HUES64 (cell line): ENCODE results near the gene MRPL41.
"Not testable (repeated sequence)": the region's sequence is repeated elsewhere in the genome, so short reads cannot be mapped to it uniquely, and the experiment has no call there.

Experiments used
- H3K27ac ChIP-seq: 2 replicates; pipeline ENCODE4 v1.7.0; 2013; ENCODE audit warnings: low read depth, low read length, inconsistent platforms
- H3K27me3 ChIP-seq: 2 replicates; pipeline ENCODE4 v1.6.1; 2013; ENCODE audit warnings: mild to moderate bottlenecking, low read length; ENCODE audit not compliant: insufficient read depth
- H3K36me3 ChIP-seq: 2 replicates; pipeline ENCODE4 v1.6.1; 2013; ENCODE audit warnings: mild to moderate bottlenecking, low read length; ENCODE audit not compliant: insufficient read depth
- H3K4me1 ChIP-seq: 2 replicates; pipeline ENCODE4 v1.6.1; 2013; ENCODE audit warnings: mild to moderate bottlenecking, low read length, moderate library complexity; ENCODE audit not compliant: insufficient read depth
- H3K4me3 ChIP-seq: 2 replicates; pipeline ENCODE4 v1.5.1; 2013; ENCODE audit warnings: mild to moderate bottlenecking, low read length, moderate library complexity
- H3K9ac ChIP-seq: 2 replicates; pipeline ENCODE4 v1.6.1; 2013; ENCODE audit warnings: mild to moderate bottlenecking, low read depth, low read length
- H3K9me3 ChIP-seq: 2 replicates; pipeline ENCODE4 v1.6.1; 2013; ENCODE audit warnings: low read depth, low read length; ENCODE audit not compliant: insufficient read depth
- WGBS: fragments of 150-250, 120-280 bp; methylation state at CpG from one replicate; pipeline ENCODE4 v1.1.7; 2013; ENCODE audit warnings: missing lambda C conversion rate; 5-methylcytosine and 5-hydroxymethylcytosine counted together

Gene MRPL41

GRCh38 chr9:137588891-137589290 is 37.2 kb downstream of the MRPL41 start:
- H3K4me3 ChIP-seq: peak overlapping the region; percentile 79
- 96% methylated on average over 6 of the region's 6 CpGs for WGBS
- H3K9ac ChIP-seq: peak overlapping the region; percentile 87
- no peaks in the 10 kb centered on the region for H3K4me1 ChIP-seq
- H3K27ac ChIP-seq: no peak overlapping the region
- H3K36me3 ChIP-seq: peaks cover 48% of the 10 kb centered on the region
- H3K9me3 ChIP-seq: no peaks in the 10 kb centered on the region
- H3K27me3 ChIP-seq: no peaks in the 10 kb centered on the region; the same call in 1 of the 2 replicates

- Histone ChIP-seq H3K4me1 (no peaks in the 10 kb centered on the region), H3K36me3 (peaks cover 41% of the 10 kb centered on the region), H3K27me3 (no peaks in the 10 kb centered on the region; the same call in 1 of the 2 replicates), H3K9me3 (no peaks in the 10 kb centered on the region), H3K9ac (peak overlapping the region; percentile 87), H3K4me3 (peak overlapping the region; percentile 79), H3K27ac (no peak overlapping the region)
- WGBS: 11% methylated on average over 58 of the region's 58 CpGs
Observed at GRCh38 chr9:137589441-137590122, 37.9 kb downstream of the MRPL41 start.

GRCh38 chr9:137590123-137590468 is 38.4 kb downstream of the MRPL41 start:
- H3K36me3 ChIP-seq: peaks cover 37% of the 10 kb centered on the region
- H3K9me3 ChIP-seq: no peaks in the 10 kb centered on the region
- no peaks in the 10 kb centered on the region for H3K4me1 ChIP-seq
- H3K9ac ChIP-seq: peak overlapping the region; percentile 87
- H3K27me3 ChIP-seq: no peaks in the 10 kb centered on the region; the same call in 1 of the 2 replicates
- peak overlapping the region; percentile 79 for H3K4me3 ChIP-seq
- WGBS: under 1% methylated on average over 61 of the region's 61 CpGs
- H3K27ac ChIP-seq: no peak overlapping the region

GRCh38 chr9:137590469-137591383 is 39.0 kb downstream of the MRPL41 start, which contains the start of gene ZMYND19:
ZMYND19 (minus strand) TSS chr9:137590512; CDS start chr9:137590263, 249 bp downstream.
- 0 out of 2 replicates have a peak within 1 kb of the TSS, but pooled peaks have one; percentile 18 for H3K27ac ChIP-seq
- WGBS: 1% methylated on average over 113 of the region's 113 CpGs

GRCh38 chr9:137592767-137593166 is 41.1 kb downstream of the MRPL41 start:
- H3K4me3 ChIP-seq: no peak overlapping the region
- H3K9ac ChIP-seq: no peak overlapping the region
- H3K27me3 ChIP-seq: no peaks in the 10 kb centered on the region; the same call in 1 of the 2 replicates
- H3K4me1 ChIP-seq: no peaks in the 10 kb centered on the region
- peaks cover 13% of the 10 kb centered on the region for H3K36me3 ChIP-seq
- 92% methylated on average over 7 of the region's 7 CpGs for WGBS
- H3K9me3 ChIP-seq: no peaks in the 10 kb centered on the region
- H3K27ac ChIP-seq: no peak overlapping the region

More at GRCh38 chr9:137590469-137591383, 39.0 kb downstream of the MRPL41 start, which contains the start of gene ZMYND19:
- H3K36me3 ChIP-seq: peaks cover 33% of the 10 kb centered on the region
- peak within 1 kb of the TSS; percentile 93 for H3K4me3 ChIP-seq
- no peaks in the 10 kb centered on the region; the same call in 1 of the 2 replicates for H3K27me3 ChIP-seq
- peak within 1 kb of the TSS; percentile 87 for H3K9ac ChIP-seq
- no peaks in the 10 kb centered on the region for H3K9me3 ChIP-seq
- no peaks in the 10 kb centered on the region for H3K4me1 ChIP-seq

- H3K9ac ChIP-seq: no peak overlapping the region
- 92% methylated on average over 12 of the region's 12 CpGs for WGBS
- H3K9me3 ChIP-seq: no peaks in the 10 kb centered on the region
- peaks cover 9% of the 10 kb centered on the region for H3K36me3 ChIP-seq
- no peak overlapping the region for H3K4me3 ChIP-seq
- no peaks in the 10 kb centered on the region for H3K4me1 ChIP-seq
- H3K27ac ChIP-seq: no peak overlapping the region
- no peaks in the 10 kb centered on the region; the same call in 1 of the 2 replicates for H3K27me3 ChIP-seq
Observed at GRCh38 chr9:137593176-137593575, 41.5 kb downstream of the MRPL41 start.

- H3K36me3 ChIP-seq, H3K9ac ChIP-seq, H3K4me1 ChIP-seq, H3K27ac ChIP-seq, H3K4me3 ChIP-seq, H3K27me3 ChIP-seq, H3K9me3 ChIP-seq: not testable (repeated sequence)
- WGBS: 88% methylated on average over 2 of the region's 7 CpGs
Observed at GRCh38 chr9:137596577-137596976, 44.9 kb downstream of the MRPL41 start.

- Histone ChIP-seq H3K9me3 (no peaks in the 10 kb centered on the region), H3K36me3 (no peaks in the 10 kb centered on the region), H3K9ac (no peak overlapping the region), H3K27me3 (peaks cover under 1% of the 10 kb centered on the region; the same call in 1 of the 2 replicates), H3K4me3 (no peak overlapping the region), H3K4me1 (no peaks in the 10 kb centered on the region), H3K27ac (no peak overlapping the region)
- 82% methylated on average over 8 of the region's 8 CpGs for WGBS
Observed at GRCh38 chr9:137598943-137599342, 47.3 kb downstream of the MRPL41 start.
